OCI-M1 (cell line): Measurements from ENCODE around the gene SFXN1.

Experiments used
- DNase-seq: peaks from one replicate; lab custom pipeline; 2025; lab: John Stamatoyannopoulos, UW

The SFXN1 gene

GRCh38 chr5:175466700-175467318 lies 11.6 kb upstream of the SFXN1 start:
- DNase-seq = no peak

- no peak for DNase-seq
Measured at GRCh38 chr5:175467983-175468690, 10.2 kb upstream of the SFXN1 start.

GRCh38 chr5:175468892-175469291 lies 9.5 kb upstream of the SFXN1 start:
- DNase-seq = no peak

GRCh38 chr5:175469916-175470315 lies 8.4 kb upstream of the SFXN1 start:
- DNase-seq = no peak

GRCh38 chr5:175470781-175471180 lies 7.6 kb upstream of the SFXN1 start:
- DNase-seq = no peak

- no peak for DNase-seq
Measured at GRCh38 chr5:175471196-175471595, 7.2 kb upstream of the SFXN1 start.

GRCh38 chr5:175471628-175472027 lies 6.7 kb upstream of the SFXN1 start:
- no peak for DNase-seq

- DNase-seq = no peak
Measured at GRCh38 chr5:175472378-175472777, 6.0 kb upstream of the SFXN1 start.

- DNase-seq = no peak
Measured at GRCh38 chr5:175475248-175475647, 3.1 kb upstream of the SFXN1 start.

GRCh38 chr5:175477440-175477839 lies 920 bp upstream of the SFXN1 start:
- no peak for DNase-seq

- no peak for DNase-seq
Measured at GRCh38 chr5:175478008-175478383, 364 bp upstream of the SFXN1 start.

GRCh38 chr5:175479125-175479881 lies 943 bp downstream of the SFXN1 start:
- DNase-seq = peak; percentile 41

GRCh38 chr5:175483337-175483736 lies 5.0 kb downstream of the SFXN1 start:
- no peak for DNase-seq

GRCh38 chr5:175484322-175484721 lies 6.0 kb downstream of the SFXN1 start:
- no peak for DNase-seq

- DNase-seq = no peak
Measured at GRCh38 chr5:175484829-175485228, 6.5 kb downstream of the SFXN1 start.

GRCh38 chr5:175485631-175486030 lies 7.3 kb downstream of the SFXN1 start:
- no peak for DNase-seq

- DNase-seq = no peak
Measured at GRCh38 chr5:175487514-175488222, 9.3 kb downstream of the SFXN1 start.

- DNase-seq = peak; percentile 24
Measured at GRCh38 chr5:175489693-175490443, 11.5 kb downstream of the SFXN1 start.

- no peak for DNase-seq
Measured at GRCh38 chr5:175491223-175491622, 12.9 kb downstream of the SFXN1 start.

- no peak for DNase-seq
Measured at GRCh38 chr5:175493260-175493659, 14.9 kb downstream of the SFXN1 start.

- no peak for DNase-seq
Measured at GRCh38 chr5:175493726-175494125, 15.4 kb downstream of the SFXN1 start.
